ENCODE data around the gene PCDH9. TPM values are rescaled to one million over a fixed set of nuclear protein-coding genes. Genes with fewer than 3 reads are reported as not detected.
A peak's percentile ranks its signal among the peaks of the same experiment; 100 is the strongest.

Gene PCDH9
- total RNA-seq, 1 experiment from 2014 or later = 10.1 TPM

- Mint-ChIP-seq H3K27me3 (ENCODE audit: insufficient read depth, unreplicated experiment) (no peaks in the 10 kb centered on the region), H3K4me3 (ENCODE audit: unreplicated experiment) (peak overlapping the region; percentile 63), H3K27ac (ENCODE audit: low read depth, unreplicated experiment) (peak overlapping the region; percentile 46), H3K9me3 (ENCODE audit: unreplicated experiment) (no peaks in the 10 kb centered on the region), H3K4me1 (ENCODE audit: insufficient read depth, unreplicated experiment) (peaks cover 23% of the 10 kb centered on the region), H3K36me3 (ENCODE audit: insufficient read depth, unreplicated experiment) (peaks cover 20% of the 10 kb centered on the region)
- ChIA-PET CTCF (interaction anchor here (0.6 to 2.0 kb wide), 11 partner anchors 106 to 1569 kb away, joined by 3 to 10 read pairs (median 4); no protein-coding TSS in a partner anchor), POLR2A (interaction anchor here (0.7 kb wide), 2 partner anchors 136 to 149 kb away, joined by 3 to 4 read pairs; no protein-coding TSS in a partner anchor)
- intact Hi-C loops (cut with micrococcal nuclease) = loop anchor here (1.0 to 10.0 kb wide), 5 partner anchors 104 to 731 kb away; no protein-coding TSS in a partner anchor
- BruUV-seq (replicated peaks) = no TSS peak
- TF ChIP-seq CTCF (IDR thresholded peaks at IDR 0.05; ENCODE audit: unreplicated experiment) = no peak
- DNase-seq (ENCODE audit: unreplicated experiment) = peak; percentile 30
Measured at GRCh38 chr13:67223024-67223423, 7.1 kb downstream of the PCDH9 start.

GRCh38 chr13:67221630-67222226 is 8.4 kb downstream of the PCDH9 start:
- CTCF ChIA-PET = interaction anchor here (1.0 to 1.3 kb wide), 2 partner anchors 8 to 532 kb away, joined by 3 to 5 read pairs; no protein-coding TSS in a partner anchor

GRCh38 chr13:67219113-67219512 is 11.0 kb downstream of the PCDH9 start:
- Mint-ChIP-seq H3K9me3 (ENCODE audit: unreplicated experiment) (no peaks in the 10 kb centered on the region), H3K4me1 (ENCODE audit: insufficient read depth, unreplicated experiment) (peaks cover 7% of the 10 kb centered on the region), H3K4me3 (ENCODE audit: unreplicated experiment) (no peak overlapping the region), H3K27me3 (ENCODE audit: insufficient read depth, unreplicated experiment) (no peaks in the 10 kb centered on the region), H3K27ac (ENCODE audit: low read depth, unreplicated experiment) (no peak overlapping the region), H3K36me3 (ENCODE audit: insufficient read depth, unreplicated experiment) (no peaks in the 10 kb centered on the region)
- ChIA-PET POLR2A (no interaction called here), CTCF (no interaction called here)
- no TSS peak for BruUV-seq (replicated peaks)
- intact Hi-C loops (cut with micrococcal nuclease) = no loop called here
- no peak for DNase-seq (ENCODE audit: unreplicated experiment)
- TF ChIP-seq CTCF (IDR thresholded peaks at IDR 0.05; ENCODE audit: unreplicated experiment) = no peak

More at GRCh38 chr13:67221630-67222226, 8.4 kb downstream of the PCDH9 start:
- Mint-ChIP-seq H3K36me3 (ENCODE audit: insufficient read depth, unreplicated experiment) (peaks cover 9% of the 10 kb centered on the region), H3K4me3 (ENCODE audit: unreplicated experiment) (no peak overlapping the region), H3K4me1 (ENCODE audit: insufficient read depth, unreplicated experiment) (peaks cover 17% of the 10 kb centered on the region), H3K27ac (ENCODE audit: low read depth, unreplicated experiment) (no peak overlapping the region), H3K9me3 (ENCODE audit: unreplicated experiment) (no peaks in the 10 kb centered on the region), H3K27me3 (ENCODE audit: insufficient read depth, unreplicated experiment) (no peaks in the 10 kb centered on the region)
- intact Hi-C loops (cut with micrococcal nuclease) = loop anchor here (5.0 to 10.0 kb wide), 4 partner anchors 119 to 729 kb away; no protein-coding TSS in a partner anchor
- TF ChIP-seq CTCF (IDR thresholded peaks at IDR 0.05; ENCODE audit: unreplicated experiment) = no peak
- no TSS peak for BruUV-seq (replicated peaks)
- DNase-seq (ENCODE audit: unreplicated experiment) = no peak
- POLR2A ChIA-PET = no interaction called here

- intact Hi-C loops (cut with micrococcal nuclease) = no loop called here
- TF ChIP-seq CTCF (IDR thresholded peaks at IDR 0.05; ENCODE audit: unreplicated experiment) = no peak
- H3K36me3 Mint-ChIP-seq (ENCODE audit: insufficient read depth, unreplicated experiment) = no peaks in the 10 kb centered on the region
- BruUV-seq (replicated peaks) = no TSS peak
- DNase-seq (ENCODE audit: unreplicated experiment) = no peak
- ChIA-PET CTCF (interaction anchor here (0.6 to 0.8 kb wide), 3 partner anchors 140 to 519 kb away, joined by 4 read pairs; no protein-coding TSS in a partner anchor), POLR2A (no interaction called here)
- H3K4me3 Mint-ChIP-seq (ENCODE audit: unreplicated experiment) = no peak overlapping the region
- H3K9me3 Mint-ChIP-seq (ENCODE audit: unreplicated experiment) = no peaks in the 10 kb centered on the region
- H3K27ac Mint-ChIP-seq (ENCODE audit: low read depth, unreplicated experiment) = no peak overlapping the region
- H3K4me1 Mint-ChIP-seq (ENCODE audit: insufficient read depth, unreplicated experiment) = peaks cover 2% of the 10 kb centered on the region
- no peaks in the 10 kb centered on the region for H3K27me3 Mint-ChIP-seq (ENCODE audit: insufficient read depth, unreplicated experiment)
Measured at GRCh38 chr13:67217880-67218279, 12.3 kb downstream of the PCDH9 start.

Data from MCF 10A (cell line).